SK-N-SH (cell line): ENCODE measurements around the gene ANKRD44.

Experiments used
- CTCF ChIP-seq: fragments of 200-600 bp; sonication (generic); IDR thresholded peaks from 2 replicates; pipeline ENCODE4 v1.6.1; 2017; ENCODE audit warnings: antibody characterized with exemption, mild to moderate bottlenecking, moderate library complexity
- EP300 ChIP-seq, 2 experiments: IDR thresholded peaks; 2 replicates each; pipeline versions ENCODE4 v1.4.0 to v1.6.1; 2012; ENCODE audit warnings: borderline replicate concordance in 1 of 2, low read depth in 1 of 2, low read length in 1 of 2
- FOXM1 ChIP-seq: IDR thresholded peaks from 2 replicates; pipeline ENCODE4 v1.4.0; 2012; ENCODE audit warnings: low read depth, mild to moderate bottlenecking
- MXI1 ChIP-seq: IDR thresholded peaks from 2 replicates; pipeline ENCODE4 v1.6.1; 2012; ENCODE audit warnings: mild to moderate bottlenecking, low read depth, low read length, improper control_type of control experiment
- POLR2AphosphoS5 ChIP-seq: IDR thresholded peaks from 2 replicates; pipeline ENCODE4 v1.6.1; 2012; ENCODE audit warnings: low read depth, low read length
- REST ChIP-seq: IDR thresholded peaks from 2 replicates; pipeline ENCODE4 v1.6.1; 2012; ENCODE audit warnings: mild to moderate bottlenecking, low read depth, low read length, moderate library complexity
- SIN3A ChIP-seq: IDR thresholded peaks from 2 replicates; pipeline ENCODE4 v1.6.1; 2012; ENCODE audit warnings: low read depth, mild to moderate bottlenecking, low read length, moderate library complexity, borderline replicate concordance
- SMC3 ChIP-seq: IDR thresholded peaks from 2 replicates; pipeline ENCODE4 v1.6.1; 2012; ENCODE audit warnings: low read depth, low read length, improper control_type of control experiment

GRCh38 chr2:197327073-197327471, 16.5 kb upstream of the ANKRD44 start:
- TF ChIP-seq MXI1 = no peak
- no peak for TF ChIP-seq CTCF
- no peak for TF ChIP-seq POLR2AphosphoS5
- no peak for TF ChIP-seq EP300 (IDR thresholded peaks at IDR 0.05; ENCODE audit: borderline replicate concordance in 1 of 2, low read depth in 1 of 2, low read length in 1 of 2)
- TF ChIP-seq REST = no peak
- no peak for TF ChIP-seq FOXM1
- no peak for TF ChIP-seq SIN3A
- no peak for TF ChIP-seq SMC3
